Forelimb muscle (tissue), 1 donor: ENCODE data around the gene DDX54. TPM values are rescaled to one million over a fixed set of nuclear protein-coding genes. Genes with fewer than 3 reads are reported as not detected.
"Not testable (repeated sequence)": the region's sequence is repeated elsewhere in the genome, so short reads cannot be mapped to it uniquely, and the experiment has no call there.

Experiments used
- DNase-seq: peaks from one replicate; pipeline ENCODE4 v3.0.0-alpha.2; 2013; ENCODE audit warnings: low read depth
- polyA plus RNA-seq: library from polyadenylated mRNA; unstranded; fragments of 120-200 nt; gene quantifications from one replicate; pipeline ENCODE4 v1.2.1, GENCODE V29; 2013; ENCODE audit not compliant: insufficient read length

The DDX54 gene
- polyA plus RNA-seq, 1 donor, result 64.8 TPM

DNA sequence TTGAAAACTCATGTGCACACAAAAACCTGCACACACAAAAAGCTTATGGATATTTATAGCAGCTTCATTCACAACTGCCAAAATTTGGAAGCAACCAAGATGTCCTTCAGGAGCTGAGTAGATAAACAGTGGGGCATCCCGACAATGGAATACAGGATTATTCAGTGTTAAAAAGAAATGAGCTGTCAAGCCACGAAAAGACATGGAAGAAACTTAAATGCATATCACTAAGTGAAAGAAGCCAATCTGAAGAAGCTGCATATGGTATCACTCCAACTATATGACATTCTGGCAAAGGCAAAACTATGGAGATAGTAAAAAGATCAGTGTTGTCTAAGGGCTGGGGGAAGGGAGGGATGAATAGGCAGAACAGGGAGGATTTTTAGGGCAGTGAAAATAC, 30.7 kb upstream of the DDX54 start:
- no peak for DNase-seq

DNA sequence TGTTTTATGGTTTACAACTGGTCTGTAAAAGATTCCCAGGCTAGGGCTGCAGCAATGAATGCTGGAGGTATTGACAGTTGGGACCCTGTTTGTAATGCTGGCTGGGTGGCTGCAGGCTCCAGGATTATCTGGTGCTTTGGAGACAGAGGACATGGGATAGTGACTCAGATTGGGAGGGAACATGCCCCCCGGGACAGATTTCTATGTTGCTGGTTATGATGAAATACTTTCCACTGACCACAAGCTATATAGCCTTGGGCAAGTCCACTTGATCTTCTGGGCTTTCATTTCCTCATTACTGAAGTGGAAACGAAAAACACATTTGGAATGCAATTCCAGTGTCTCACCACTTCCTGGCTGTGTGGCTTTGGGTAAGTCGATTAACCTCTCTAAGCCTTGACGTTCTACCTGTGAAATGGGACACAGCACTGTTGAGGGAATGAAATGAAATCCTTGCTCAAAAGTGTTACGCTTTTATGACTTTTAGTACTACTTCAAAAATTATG, 29.7 kb upstream of the DDX54 start:
- DNase-seq, result no peak

- DNase-seq, result no peak
These were observed 25.9 kb upstream of the DDX54 start for GRCh38 chr12:113211160-113211559.

DNA sequence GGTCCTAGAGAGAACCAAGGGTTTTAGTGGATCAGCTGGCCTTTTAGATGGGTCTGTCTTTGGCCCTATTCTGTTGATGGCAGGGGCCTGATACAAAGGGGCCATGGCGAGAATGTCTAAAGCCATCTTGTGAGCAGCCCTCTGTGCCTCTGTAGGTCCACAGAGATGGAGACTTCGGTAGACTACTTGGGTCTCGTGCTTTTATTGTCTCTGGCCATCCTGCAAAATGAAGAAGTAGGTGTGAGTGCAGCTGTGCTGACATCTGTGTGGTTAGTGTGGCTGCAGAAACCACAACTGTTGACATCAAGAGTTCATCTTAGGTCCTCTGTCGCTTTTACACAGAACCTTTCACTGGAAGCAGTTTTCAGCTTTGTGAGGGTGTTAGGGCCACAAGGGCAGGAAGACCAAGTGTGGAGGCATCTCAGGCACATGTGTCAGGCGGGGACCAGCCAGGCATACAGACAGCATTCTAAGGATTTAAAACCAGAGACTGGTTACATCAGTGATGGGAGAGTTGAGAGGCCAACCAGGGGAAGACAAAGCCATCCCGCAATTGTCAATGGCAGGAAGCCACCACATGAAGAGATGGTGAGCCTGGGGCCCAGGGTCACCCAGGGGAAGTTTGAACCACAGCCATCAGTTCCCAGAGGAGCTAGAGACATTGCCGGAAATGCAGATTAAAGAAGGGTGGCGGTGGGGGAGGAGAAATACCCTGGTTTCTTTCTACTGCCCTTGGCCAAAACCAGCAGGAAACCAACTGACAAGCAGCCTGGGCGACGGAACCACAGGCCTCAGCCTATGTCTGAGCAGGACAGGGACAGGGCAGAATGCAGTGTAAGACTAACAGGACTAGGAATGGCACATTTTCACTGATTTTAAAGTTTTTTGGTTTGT, 23.0 kb upstream of the DDX54 start:
- DNase-seq, result no peak

DNA sequence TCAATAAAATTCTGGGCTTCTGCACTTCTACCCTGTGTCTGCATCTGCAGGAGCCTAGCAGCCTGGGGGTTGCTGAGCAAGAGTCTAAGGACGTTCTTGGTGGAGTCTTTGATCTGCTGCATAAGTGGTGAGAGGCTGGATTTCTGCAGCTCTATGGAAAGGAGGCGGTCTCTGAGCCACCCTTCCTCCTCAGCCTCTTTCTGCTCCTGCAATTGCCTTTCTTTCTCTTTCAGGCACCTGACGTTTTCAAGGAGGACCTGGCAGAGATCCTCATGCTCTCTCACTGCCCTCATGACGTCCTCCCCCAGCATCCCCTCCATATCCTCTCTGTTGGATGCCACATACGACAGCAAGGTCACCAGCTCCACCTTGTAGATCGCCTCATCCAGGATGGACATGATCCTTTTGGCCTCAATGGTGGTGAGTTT, 22.3 kb upstream of the DDX54 start:
- DNase-seq, result no peak

DNA sequence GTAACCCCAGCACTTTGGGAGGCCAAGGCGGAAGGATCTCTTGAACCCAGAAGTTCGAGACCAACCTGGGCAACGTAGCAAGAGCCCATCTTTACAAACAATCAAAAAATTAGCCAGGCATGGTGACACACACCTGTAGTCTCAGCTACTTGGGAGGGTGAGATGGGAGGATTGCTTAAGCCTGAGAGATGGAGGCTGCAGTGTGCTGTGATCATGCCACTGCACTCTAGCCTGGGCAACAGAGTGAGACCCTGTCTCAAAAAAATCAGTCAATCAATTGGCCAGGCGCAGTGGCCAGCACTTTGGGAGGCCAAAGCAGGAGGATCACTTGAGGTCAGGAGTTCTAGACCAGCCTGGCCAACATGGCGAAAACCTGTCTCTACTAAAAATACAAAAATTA, 21.5 kb upstream of the DDX54 start:
- not testable (repeated sequence) for DNase-seq

- DNase-seq, result no peak
These were observed 19.5 kb upstream of the DDX54 start for GRCh38 chr12:113204804-113205203.

DNA sequence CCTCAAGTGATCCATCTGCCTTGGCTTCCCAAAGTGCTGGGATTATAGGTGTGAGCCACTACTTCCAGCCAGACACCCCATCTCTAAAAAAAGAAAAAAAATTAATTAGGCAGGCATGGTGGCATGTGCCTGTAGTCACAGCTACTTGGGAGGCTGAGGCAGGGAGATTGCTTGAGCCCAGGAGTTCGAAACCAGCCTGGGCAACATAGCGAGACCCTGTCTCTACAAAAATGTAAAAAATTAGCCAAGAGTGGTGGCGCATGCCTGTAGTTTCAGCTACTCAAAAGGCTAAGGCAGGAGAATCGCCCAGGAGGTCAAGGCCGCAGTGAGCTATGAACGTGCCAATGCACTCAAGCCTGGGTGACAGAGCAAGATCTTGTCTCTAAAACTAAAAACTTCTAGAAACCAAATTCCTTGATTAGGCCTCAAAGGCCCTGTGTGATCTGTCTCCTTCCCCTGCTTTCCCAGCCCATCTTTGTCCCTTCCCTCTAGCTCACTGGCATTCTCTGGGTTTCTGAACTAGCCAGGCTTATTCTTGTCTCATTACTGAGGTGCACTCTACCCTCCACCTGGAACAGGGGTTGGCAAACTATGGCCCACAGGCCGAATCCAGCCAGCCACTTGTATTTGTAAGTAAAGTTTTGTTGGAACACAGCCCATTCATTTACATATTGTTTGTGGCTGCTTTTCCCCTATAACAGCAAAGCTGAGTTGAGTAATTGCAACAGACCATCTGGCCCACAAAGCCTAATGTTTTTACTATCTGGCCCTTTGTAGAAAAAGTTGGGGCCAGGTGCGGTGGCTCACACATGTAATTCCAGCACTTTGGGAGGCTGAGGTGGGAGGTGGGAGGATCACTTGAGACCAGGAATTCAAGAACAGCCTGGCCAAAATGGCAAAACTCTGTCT, 18.8 kb upstream of the DDX54 start:
- DNase-seq, result no peak

- DNase-seq, result no peak
These were observed 17.2 kb upstream of the DDX54 start for GRCh38 chr12:113202300-113203075.

DNA sequence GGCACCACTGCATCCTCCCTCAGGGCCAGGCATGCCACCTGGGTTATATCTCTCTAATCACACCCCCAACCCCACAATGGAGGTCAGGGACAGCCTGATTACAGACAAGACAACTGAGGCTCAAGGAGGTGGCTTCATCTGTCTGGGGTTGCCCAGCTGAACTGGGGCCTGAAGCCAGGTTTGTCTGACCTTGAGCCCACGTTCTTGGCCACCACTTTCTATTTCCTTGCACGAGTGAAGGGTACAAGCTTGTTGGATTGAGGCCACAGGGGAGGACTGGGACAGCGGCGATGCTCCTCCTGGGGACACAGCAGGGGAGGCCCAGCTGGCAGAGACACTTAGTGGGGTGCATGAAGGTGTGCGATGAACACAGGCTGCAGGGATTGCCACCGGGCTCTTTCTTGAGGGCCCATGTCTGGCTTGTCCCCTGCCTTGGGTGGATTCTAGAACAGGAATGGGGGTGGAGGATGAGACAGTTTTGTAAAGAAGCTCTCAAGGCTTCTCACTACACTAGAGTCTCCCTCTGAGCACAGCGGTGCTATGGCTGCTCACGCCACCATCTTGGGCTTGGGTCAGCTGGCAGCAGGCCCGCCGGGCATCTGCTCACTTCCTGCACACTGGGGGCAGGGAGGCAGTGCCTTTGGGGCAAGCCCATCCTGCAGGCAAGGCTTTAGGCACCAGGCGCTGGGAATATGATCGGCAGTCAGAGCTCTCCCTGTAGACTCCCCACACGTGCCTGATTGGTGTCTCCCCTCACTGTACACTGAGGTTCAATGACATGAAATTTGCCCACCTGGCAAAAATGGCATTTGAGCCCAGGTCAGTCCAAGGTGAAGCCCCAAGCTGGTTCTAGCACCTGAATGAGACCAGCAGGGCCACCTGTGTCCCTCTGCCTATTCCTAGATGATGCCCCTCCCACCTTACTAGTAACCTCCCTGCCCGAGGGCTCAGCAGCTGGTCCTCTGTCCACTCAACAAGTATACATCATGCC, 16.2 kb upstream of the DDX54 start:
- DNase-seq, result no peak

- no peak for DNase-seq
These were observed 14.9 kb upstream of the DDX54 start for GRCh38 chr12:113200021-113200797.

DNA sequence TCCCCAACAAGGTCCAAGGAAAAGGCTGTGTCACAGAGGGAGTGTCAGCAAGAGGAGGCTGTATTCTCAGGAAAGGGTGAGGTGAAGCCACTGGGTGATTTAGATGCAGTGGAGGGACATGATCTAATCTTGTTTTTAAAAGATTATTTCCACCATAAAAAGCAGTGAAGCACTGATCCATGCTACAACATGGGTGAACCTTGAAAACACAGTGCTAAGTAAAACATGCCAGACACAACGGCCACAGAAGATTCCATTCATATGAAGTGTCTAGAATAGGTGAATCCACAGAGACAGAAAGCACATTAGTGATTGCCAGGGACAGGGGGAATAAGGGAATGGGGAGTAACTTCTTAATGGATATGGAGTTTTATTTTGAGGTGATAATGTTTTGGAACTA, 13.0 kb upstream of the DDX54 start:
- DNase-seq, result no peak

DNA sequence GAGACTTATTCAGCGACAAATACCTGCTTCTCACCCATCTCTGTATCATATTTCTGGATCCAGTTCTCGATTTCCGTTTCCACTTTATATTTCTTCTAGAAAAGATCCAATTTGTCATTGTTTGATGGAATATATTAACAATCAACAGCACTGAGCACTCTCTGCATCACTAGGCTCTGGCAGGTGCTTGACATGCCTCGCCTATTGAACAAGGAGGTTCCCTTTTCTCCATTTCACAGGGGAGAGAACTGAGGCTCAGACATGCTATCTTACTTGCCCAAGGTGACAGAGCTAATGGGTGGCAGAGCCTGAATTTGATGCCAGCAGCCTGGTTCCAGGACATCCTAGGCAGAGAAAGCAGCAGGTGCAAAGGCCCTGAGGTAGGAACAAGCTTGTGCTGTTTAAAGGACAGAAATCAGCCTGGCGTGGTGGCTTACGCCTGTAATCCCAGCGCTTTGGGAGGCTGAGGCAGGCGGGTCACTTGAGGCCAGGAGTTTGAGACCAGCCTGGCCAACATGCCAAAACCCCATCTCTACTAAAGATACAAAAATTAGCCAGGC, 12.3 kb upstream of the DDX54 start:
- DNase-seq, result no peak

DNA sequence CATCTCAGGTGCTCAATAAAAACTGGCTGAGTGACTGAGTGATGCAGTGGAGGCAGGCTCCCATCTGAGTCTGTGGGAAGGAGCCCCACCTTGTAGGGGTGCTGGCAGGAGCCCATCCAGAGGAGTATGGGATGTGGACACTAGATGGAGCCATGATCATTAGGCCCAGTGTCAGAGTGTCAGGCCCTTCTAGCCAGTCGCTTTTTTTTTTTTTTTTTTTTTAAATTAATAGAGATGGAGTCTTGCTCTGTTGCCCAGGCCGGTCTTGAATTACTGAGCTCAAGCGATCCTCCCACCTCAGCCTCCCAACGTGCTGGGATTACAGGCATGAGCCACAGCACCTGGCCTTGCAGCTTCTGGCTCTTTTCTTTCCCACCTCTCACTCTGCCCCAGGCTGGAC, 11.7 kb upstream of the DDX54 start:
- no peak for DNase-seq

- no peak for DNase-seq
These were observed 11.3 kb upstream of the DDX54 start for GRCh38 chr12:113196582-113196981.

- DNase-seq, result no peak
These were observed 10.3 kb upstream of the DDX54 start for GRCh38 chr12:113195598-113195997.

DNA sequence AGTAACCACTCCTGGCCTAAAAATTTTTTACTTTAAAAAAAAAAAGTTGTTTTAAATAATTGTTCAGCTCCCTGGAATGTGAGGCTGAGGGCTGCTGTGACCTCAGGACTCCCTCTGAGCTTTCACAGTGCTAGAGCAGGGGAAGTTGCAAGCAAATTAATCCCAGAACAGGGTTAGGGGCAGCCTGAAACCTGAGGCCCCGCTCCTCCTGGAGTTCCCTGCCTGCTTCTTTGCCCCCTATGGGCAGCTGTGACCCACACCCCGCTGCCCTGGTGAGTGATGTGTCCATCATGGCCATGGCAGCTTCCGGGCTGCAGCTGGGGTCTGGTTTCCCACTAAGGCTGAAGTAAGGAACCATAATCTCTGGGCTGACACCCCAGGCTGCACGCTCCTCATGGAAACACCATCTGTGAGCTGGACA, 9.7 kb upstream of the DDX54 start:
- DNase-seq, result no peak

- DNase-seq, result no peak
These were observed 5.9 kb upstream of the DDX54 start for GRCh38 chr12:113191227-113191626.

DNA sequence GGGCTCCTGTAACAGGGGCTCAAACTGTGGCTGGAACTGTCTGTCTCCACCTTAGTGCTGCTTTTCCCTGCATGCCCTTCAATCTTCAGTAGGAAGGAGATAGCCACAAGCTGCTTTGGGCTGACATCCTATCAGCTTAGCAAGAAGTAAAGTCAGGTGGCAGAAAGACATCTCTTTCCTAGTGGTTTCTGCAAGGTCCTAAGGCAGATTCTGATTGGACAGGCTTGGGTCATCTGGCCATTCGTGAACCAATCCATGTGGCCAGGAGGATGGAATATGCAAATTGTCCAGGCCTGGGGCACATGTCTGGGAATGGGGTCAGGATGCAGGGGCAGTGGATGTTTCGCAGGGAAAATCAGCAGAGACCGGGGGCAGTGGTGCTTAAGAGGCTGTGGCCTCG, 5.5 kb upstream of the DDX54 start:
- no peak for DNase-seq
